NCI-H748 (cell line): ENCODE measurements around the gene ORAI1.
"Not testable (repeated sequence)": the region's sequence is repeated elsewhere in the genome, so short reads cannot be mapped to it uniquely, and the experiment has no call there.

Experiments
- DNase-seq: peaks from one replicate; lab custom pipeline; 2025; ENCODE audit not compliant: unreplicated experiment; lab: John Stamatoyannopoulos, UW

ORAI1 gene

GRCh38 chr12:121641343-121641630 is 15.0 kb downstream of the ORAI1 start:
- DNase-seq = no peak

- no peak for DNase-seq
These were observed 22.2 kb downstream of the ORAI1 start for GRCh38 chr12:121648458-121649028.

GRCh38 chr12:121649322-121649721 is 23.0 kb downstream of the ORAI1 start:
- no peak for DNase-seq

- DNase-seq = no peak
These were observed 23.6 kb downstream of the ORAI1 start for GRCh38 chr12:121649819-121650353.

GRCh38 chr12:121651320-121651719 is 25.0 kb downstream of the ORAI1 start:
- no peak for DNase-seq

- no peak for DNase-seq
These were observed 26.6 kb downstream of the ORAI1 start for GRCh38 chr12:121652767-121653497.

- DNase-seq = no peak
These were observed 27.7 kb downstream of the ORAI1 start for GRCh38 chr12:121653999-121654398.

GRCh38 chr12:121656122-121656521 is 29.8 kb downstream of the ORAI1 start:
- no peak for DNase-seq

- DNase-seq = no peak
These were observed 31.1 kb downstream of the ORAI1 start for GRCh38 chr12:121657305-121658008.

GRCh38 chr12:121661353-121662105 is 35.2 kb downstream of the ORAI1 start:
- DNase-seq = not testable (repeated sequence)

- no peak for DNase-seq
These were observed 37.2 kb downstream of the ORAI1 start for GRCh38 chr12:121663610-121663929.

GRCh38 chr12:121666829-121667228 is 40.5 kb downstream of the ORAI1 start:
- not testable (repeated sequence) for DNase-seq

GRCh38 chr12:121668750-121669520 is 42.6 kb downstream of the ORAI1 start:
- peak; percentile 24 for DNase-seq

- DNase-seq = no peak
These were observed 43.2 kb downstream of the ORAI1 start, which contains the start of gene MORN3 for GRCh38 chr12:121669521-121669900. Gene MORN3 (minus strand): TSS chr12:121669654. CDS start chr12:121669483, 171 bp downstream.

GRCh38 chr12:121673013-121673511 is 46.7 kb downstream of the ORAI1 start:
- no peak for DNase-seq

- DNase-seq = peak; percentile 24
These were observed 49.9 kb downstream of the ORAI1 start for GRCh38 chr12:121676190-121676589.

- DNase-seq = no peak
These were observed 52.0 kb downstream of the ORAI1 start for GRCh38 chr12:121678305-121678704.

GRCh38 chr12:121678716-121679300 is 52.5 kb downstream of the ORAI1 start:
- no peak for DNase-seq

GRCh38 chr12:121679661-121680197 is 53.4 kb downstream of the ORAI1 start:
- DNase-seq = not testable (repeated sequence)

- DNase-seq = no peak
These were observed 62.6 kb downstream of the ORAI1 start for GRCh38 chr12:121688966-121689365.
